ENCODE measurements around the gene IRAG1.

IRAG1 gene, protein sequence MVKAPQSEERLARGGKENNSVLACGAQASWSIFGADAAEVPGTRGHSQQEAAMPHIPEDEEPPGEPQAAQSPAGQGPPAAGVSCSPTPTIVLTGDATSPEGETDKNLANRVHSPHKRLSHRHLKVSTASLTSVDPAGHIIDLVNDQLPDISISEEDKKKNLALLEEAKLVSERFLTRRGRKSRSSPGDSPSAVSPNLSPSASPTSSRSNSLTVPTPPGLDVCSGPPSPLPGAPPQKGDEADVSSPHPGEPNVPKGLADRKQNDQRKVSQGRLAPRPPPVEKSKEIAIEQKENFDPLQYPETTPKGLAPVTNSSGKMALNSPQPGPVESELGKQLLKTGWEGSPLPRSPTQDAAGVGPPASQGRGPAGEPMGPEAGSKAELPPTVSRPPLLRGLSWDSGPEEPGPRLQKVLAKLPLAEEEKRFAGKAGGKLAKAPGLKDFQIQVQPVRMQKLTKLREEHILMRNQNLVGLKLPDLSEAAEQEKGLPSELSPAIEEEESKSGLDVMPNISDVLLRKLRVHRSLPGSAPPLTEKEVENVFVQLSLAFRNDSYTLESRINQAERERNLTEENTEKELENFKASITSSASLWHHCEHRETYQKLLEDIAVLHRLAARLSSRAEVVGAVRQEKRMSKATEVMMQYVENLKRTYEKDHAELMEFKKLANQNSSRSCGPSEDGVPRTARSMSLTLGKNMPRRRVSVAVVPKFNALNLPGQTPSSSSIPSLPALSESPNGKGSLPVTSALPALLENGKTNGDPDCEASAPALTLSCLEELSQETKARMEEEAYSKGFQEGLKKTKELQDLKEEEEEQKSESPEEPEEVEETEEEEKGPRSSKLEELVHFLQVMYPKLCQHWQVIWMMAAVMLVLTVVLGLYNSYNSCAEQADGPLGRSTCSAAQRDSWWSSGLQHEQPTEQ

DNA sequence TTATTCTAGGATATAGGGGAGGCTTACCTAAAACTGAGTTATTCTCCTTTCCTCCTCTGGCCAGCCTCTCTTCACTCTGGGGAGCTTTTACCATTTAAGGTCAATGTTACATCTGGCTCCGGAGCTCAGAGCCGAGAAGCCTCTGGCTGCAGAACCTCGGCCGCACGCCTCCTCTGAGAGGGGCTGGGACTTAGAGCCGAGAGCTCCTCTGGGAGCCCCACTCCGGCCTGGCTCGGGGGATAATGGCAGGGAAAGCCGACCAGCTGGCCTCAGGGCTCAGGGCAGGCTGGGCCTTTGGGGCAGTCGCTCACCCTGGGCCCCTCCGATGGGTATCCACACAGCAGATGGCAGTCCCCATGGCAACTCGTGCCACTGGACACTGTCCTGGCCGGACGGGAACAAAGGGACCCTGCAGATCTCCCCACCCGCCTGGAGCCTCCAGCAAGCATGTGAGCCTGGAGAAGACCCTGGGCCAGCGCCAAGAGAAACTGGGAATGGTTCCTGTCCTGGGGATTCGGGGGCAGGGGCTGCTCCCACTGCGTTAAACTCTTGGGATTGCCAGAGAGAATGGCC is at the start of gene IRAG1:
Gene IRAG1 (minus strand): TSS at position 247 of the 573 bp plus-strand sequence. CDS start 153 bp downstream, at position 94.
- no peak for DNase-seq (ENCODE audit: low read depth, low spot score)

DNA sequence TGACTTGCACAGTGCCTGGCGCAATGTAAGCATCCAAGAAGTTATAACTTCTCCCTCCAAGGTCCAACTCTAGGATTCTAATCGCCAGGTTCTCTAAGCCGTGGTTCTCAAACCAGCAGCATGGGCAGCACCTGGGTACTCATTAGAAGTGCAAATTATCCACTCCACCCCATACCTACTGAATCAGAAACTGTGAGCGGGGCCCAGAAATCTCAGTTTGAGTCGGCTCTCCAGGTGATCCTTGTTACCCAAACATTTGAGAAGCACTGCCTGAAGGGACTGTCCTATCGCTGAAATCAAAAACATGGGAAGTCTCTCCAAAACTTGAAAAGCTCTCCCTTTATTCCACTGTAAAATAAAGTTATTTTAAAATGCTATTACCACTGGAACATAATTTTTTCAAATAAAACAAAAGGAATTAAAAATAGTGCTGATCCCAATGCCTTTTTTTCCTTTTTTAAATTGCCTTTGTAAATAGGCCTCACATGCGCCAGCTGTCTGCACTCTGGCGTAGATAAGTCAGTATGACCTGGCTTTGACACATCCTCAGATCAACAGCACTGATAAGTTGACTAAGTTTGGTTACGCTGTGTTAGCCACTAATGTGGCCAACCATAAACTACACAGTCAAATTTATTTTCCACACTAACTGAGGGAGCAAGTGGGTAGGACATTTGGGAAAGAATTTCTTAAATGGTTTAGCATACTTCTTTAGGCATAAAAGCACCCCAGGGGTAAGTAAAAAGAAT is 49.1 kb upstream of the IRAG1 start:
- DNase-seq (ENCODE audit: low read depth, low spot score) = no peak

DNA sequence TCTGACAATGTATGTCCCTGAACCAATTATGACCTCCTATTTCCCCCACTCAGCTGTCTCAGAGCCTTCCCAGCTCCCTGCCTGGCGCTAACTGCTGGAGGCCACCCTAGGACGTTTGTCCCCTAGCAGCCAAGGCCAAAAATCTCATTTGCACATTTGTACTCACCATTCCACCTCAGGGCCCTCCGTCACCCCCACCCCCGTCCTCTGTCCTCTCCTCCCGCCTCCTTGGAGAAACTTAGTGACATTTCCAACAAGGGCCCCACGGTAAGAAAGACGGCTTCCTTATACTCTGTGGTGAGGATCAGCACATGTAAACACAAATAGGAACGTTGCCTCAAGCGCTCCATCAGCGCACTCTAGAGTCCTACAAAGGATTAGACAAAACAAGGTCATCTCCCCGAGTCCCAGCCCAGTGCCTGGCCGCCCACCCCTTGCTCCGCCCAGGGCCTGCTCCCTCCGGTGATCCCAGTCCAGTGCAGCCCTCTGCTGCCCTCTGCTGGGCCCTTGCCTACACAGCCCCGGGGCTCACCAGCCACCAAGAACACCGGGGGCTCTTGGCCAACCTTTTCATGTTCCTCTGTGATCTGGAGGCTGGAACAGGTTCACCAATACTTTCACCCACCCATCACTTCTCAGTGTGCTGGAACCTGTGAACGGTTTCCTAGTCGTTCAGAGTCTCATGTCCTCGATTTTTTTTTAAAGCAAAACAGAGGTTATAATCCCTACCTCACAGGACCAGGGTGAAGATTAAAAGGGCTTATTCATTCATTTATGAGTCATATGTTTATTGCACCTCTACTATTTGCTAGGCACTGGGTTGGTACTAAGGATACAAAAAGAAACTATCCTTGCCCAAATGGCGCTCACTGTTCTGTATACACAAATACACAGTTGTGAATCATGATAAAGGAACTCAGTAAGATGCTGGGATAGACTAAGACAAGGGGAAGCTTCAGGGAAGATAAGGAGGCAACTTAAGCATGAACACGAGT is 42.2 kb upstream of the IRAG1 start:
- peak; percentile 97 for DNase-seq (ENCODE audit: low read depth, low spot score)

DNA sequence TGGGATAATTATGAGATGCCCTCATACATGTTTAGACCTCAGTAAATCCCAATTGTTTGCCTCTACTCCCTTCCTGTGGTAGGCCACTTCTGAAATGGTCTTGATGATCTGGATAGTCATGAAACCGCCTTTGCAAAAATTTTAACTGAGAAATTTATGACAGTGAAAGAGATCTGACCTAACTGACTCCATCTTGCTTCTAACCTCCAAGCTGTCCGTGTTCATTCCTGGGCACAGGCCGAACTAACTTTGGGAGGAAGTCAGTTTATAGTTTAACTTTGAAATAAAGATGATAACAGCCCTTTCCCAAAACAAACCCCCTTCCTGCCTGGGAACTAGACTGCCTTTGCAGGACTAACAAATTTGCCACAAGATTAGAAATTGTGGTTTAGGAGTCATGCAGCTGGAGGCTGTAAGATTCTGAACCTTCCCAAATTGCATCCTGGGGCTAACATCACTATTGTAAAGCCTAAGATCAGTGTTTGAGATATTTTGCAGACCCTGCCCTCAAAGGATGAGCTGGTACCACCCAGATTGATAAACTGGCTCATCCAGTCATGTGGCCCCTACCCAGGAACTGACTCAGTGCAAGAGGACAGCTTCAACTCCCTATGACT is 37.6 kb upstream of the IRAG1 start:
- DNase-seq (ENCODE audit: low read depth, low spot score) = no peak

DNA sequence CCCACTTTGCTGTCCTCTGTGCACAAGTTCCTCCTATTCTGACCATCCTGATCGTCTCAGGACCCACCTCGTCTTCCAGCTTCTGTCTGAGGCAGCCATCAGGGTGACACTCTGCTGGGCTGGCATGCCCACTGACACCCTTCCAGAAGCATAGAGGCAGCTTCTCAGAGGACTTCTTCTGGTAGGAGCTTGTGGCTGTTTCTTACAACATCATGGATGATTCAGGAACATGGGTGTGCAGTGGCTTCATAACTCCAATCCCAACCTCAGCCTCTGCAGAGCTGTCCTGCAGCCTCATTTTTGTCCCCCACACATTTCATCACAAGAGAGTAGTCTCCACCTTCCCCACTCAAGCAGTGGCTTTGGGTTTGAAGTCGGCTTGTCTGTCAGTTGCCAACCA is 36.6 kb upstream of the IRAG1 start:
- no peak for DNase-seq (ENCODE audit: low read depth, low spot score)

DNA sequence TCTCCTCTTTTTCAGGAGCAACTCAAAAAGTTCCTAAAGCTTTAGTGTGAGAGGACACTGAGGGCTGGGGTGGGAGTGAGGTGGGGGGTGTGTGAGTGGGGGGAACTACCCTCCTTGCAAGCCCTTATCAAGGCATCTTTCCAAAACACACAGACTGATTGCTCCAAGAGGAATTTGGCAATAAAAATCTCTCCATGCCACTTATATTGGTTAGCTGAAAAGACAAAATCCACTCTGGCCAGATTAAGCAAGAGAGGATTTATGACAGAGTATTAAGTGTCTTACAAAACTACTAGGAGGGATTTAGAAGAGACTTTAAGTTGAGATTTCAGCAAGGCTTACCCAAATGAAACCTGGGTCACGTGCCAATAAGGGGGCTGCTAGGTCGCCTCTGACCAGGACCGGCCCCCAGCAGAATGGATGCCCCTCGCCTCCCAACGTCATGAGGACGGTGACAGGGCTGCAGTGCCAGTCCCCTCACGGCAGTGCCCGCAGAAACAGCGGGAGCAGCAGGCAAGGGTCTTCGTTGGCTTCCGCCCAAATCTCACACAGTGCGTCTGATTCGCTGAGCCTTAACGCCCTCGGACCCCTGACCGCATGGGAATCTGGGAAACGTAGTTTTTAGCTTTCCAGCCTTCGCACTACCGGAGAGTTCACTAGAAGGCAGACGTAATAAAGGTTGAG is 35.4 kb upstream of the IRAG1 start:
- peak; percentile 60 for DNase-seq (ENCODE audit: low read depth, low spot score)

DNA sequence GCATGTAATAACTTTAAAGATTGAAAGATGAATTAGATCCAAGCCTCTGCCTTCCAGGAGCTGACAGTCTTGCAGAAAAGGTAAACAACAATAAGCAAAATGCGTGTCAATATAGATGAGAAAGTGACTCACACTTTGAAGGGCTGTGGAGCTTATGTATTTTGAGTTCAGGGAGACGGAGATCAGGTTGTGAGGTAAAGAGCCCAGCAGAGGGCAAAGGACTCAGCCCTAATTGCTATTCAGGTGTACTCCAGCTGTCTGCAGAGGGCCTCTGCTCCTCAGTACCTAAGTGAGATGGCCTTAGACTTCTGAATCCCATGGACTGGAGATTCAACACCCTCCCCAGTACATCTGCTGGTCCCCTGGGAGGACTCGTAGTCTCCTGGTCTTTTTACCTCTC is 34.6 kb upstream of the IRAG1 start:
- no peak for DNase-seq (ENCODE audit: low read depth, low spot score)

DNA sequence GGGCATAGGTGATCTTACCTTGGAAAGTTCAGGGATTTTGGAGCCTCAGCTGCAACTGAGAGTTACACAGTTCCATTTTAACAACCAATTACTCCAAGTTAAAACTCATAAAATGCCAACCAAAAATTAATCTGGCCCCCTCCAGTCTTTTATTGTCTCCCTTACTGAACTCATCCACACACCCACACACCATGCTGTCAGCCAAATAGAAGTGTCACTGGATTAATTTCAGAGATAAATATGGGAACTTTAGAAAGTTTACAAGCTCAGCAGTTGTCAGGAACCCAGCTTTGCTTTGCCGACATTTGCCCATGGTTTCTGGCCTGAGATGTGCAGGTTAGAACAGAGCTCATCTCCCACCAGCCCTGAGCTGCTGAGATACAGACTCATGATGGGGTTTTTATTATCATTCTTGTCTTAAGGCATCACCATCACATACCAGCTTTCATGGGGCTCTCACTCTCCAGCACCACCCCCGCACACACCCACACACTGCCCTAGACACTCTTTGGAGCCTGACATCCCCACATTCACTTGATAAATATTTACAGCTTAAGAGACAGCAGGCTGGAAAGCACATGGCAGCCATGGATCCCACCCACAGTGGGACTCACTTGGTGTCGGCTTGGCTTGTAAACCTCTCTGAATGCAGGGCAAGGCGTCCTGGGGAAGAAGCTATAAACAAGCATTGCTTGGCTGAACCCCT is 33.7 kb upstream of the IRAG1 start:
- no peak for DNase-seq (ENCODE audit: low read depth, low spot score)

DNA sequence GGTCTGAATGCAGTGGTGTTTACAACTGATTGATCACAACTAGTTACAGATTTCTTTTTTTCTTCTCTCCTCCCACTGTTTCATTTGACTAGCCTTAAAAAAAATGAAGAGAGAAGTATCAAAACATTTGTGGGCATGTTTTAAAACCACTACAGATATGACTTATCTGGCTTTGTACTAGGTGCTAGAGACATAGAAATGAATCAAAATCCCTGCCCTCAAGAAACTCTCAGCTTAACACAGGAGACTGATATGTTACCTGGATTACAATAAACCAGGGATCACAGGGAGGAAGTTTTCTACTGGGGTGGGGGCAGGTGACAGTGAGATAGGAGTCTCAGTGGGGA is 32.3 kb upstream of the IRAG1 start:
- DNase-seq (ENCODE audit: low read depth, low spot score) = no peak

DNA sequence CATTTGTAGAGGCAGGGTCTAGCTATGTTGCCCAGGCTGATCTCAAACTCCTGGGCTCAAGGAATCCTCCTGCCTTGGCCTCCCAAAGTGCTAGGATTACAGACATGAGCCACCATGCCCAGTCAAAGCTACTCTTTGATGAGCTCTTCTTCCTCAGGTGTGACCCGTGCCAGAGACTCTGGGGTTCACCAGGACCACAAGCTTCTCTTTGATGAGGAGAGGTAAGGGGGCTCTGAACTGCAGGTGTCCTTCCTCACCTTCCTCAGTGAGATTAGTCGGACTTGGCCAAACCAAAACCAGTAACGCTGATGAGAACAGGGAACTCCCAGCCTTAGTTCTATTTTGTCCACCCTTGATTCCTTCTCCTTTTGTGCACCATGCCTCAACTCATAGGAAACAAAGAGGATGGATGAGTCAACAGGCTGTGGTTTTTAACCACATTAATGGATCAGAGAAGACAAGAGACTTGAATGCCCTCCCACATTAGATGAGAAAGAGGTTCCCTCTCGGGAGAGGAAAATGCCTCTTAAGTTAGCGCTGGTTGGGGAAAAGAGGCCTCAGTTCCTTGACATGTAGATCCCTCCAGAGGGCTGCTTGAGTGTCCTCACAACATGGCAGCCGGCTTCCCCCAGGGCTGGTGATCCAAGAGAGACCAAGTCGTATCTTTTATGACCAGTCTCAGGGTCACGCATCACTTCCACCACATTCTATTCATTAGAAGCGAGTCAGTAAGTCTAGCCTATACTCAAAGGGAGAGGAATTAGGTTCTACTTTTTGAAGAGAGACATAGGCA is 31.8 kb upstream of the IRAG1 start:
- DNase-seq (ENCODE audit: low read depth, low spot score) = no peak

DNA sequence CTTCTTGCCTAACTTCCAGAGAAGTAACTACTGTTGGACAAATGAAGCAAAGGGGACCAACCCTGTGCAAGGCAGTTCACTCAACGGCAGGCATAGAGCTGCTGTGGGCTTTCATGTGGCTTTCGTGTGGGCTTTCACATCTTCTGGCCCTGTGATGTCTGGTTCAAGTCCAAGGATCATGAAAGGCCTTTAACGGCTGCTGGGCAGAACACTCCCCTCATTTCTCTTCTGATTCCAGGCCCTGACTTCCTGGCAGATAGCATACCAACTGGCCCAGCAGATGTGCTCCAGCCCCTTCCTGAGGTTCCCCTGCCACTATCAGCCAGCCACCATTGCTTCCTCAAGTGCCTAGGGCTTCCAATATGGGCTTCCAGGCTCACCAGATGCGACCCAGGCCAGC is 28.8 kb upstream of the IRAG1 start:
- DNase-seq (ENCODE audit: low read depth, low spot score) = no peak

DNA sequence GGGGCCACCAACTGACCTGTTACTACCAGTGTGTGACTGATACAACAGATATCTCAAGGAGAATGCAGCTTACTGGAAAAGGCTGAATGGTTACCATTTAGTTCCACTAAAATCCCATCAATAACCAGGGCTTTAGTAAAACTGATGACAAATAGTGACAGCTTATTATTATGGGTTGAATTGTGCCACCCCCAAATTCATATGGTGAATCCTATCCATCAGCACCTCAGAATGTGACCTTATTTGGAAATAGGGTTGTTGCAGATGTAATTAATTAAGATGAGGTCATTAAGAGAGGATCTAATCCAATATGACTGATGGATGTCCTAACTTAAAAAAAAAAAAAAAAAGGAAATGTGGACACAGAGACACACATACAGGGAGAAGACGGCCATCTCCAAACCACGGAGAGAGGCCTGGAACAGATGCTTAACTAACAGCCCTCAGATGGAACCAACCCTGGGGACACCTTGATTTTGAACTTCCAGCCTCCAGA is 27.4 kb upstream of the IRAG1 start:
- DNase-seq (ENCODE audit: low read depth, low spot score) = no peak

DNA sequence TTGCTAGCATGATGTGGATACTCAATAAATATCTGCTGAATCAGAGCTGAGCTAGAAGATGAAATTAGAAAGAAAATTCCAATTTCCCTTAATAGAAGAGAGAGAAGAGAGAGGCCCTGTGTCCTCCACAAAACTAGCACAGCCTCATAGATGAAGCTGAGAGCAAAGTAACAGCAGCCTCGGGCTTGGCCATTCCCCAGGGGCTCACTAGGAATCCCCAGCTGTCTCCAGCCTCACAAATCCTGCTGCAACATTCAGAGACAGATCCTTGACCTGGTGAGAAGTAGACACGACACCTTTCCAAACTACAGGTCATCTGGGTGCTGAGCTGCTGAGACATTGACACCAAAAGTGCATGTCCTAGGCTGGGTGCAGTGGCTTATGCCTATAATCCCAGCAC is 26.1 kb upstream of the IRAG1 start:
- DNase-seq (ENCODE audit: low read depth, low spot score) = no peak

DNA sequence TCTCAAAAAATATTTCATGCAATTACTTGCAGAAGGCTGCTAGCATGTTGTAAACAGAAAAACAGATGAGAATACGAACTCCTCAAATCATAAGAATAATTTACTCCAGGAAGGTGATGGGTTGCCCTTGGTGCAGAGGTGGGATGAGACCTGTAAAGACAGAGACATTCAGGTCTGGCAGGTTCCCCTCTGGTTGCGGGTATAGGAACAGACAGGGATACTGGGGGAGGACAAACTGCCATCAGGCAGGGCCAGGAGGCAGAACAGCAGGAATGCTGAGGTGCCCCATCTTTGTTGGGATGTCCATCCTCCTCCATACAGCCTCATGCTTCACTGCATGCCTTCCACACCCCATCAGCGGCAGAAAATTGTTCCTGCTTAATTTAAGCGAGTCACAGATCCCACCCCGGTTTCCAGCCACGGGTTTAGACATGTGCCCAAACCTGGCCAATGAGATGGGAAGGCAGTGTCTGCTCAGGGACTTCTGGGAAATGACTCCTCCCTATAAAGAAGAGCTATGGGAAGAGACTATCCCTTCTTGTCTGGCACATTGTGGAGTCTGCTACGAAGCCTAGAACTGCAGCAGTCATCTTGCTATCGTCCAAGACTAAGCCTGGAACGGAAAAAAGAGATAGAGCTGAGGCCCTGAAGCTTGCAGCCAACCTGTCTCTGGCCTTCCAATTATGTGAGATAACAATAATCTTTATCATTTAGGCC is 23.1 kb upstream of the IRAG1 start:
- DNase-seq (ENCODE audit: low read depth, low spot score) = no peak

DNA sequence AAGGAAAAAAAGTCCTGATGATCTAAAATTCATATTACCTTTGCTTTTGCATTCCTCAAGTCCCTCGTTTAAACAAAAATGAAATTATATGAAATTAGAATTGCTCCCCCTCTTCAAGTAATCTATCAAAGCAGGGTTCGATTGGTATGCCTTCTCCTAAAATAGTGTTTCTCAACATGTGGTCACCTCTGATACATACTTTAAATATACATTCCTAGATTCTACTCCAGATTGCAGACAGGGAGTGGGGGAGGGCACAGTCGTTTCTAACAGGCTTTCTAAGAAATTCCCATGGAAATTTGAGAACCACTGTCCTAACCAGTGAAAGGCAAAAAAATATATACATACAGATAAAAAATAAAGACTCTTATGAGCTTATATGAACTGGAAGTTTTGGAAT is 22.6 kb upstream of the IRAG1 start:
- no peak for DNase-seq (ENCODE audit: low read depth, low spot score)

DNA sequence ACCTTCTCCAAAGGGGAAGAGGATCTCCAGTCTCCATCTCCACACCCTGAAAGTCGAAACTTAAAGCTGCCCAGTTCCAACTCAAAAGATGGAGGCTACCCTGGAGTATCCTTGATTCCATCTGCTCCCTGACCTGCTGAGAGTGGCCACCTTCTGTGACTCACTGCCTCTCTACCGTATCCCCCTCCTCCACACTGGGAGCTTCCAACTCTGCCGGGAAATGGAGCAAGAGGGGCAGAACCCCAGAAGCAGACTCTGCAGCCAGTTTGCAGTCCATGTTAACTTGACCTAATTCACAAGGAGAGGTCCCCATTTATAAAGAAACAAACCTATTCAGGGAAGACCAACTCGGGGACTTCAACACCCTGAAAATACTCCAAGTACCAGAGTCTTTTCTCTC is 22.0 kb upstream of the IRAG1 start:
- no peak for DNase-seq (ENCODE audit: low read depth, low spot score)
